Transverse colon (tissue), 3 donors: ENCODE measurements around the gene DAGLB.

Experiments used
- CTCF ChIP-seq, 5 experiments: fragments of 200-600 bp in 3 of 5; fragments of 450-650 bp in 2 of 5; sonication (generic) in 3 of 5; IDR thresholded peaks; 1 replicate in 2 of 5; 2 replicates in 3 of 5; pipeline ENCODE4 v1.5.1; 2016 to 2017; ENCODE audit warnings: antibody characterized with exemption in 5 of 5, inconsistent platforms in 3 of 5, mild to moderate bottlenecking in 2 of 5, moderate library complexity in 1 of 5
- POLR2A ChIP-seq: fragments of 450-650 bp; IDR thresholded peaks from one replicate; pipeline ENCODE4 v1.6.1; 2016; ENCODE audit warnings: antibody characterized with exemption, mild to moderate bottlenecking, moderate library complexity

GRCh38 chr7:6385909-6386560, 61.7 kb downstream of the DAGLB start:
- TF ChIP-seq POLR2A (no peak), CTCF (IDR thresholded peaks at IDR 0.05) (no peak)
